HUES64 (cell line): ENCODE results near the gene ZCCHC3. TPM values are rescaled to one million over a fixed set of nuclear protein-coding genes. Genes with fewer than 3 reads are reported as not detected.
"Not testable (repeated sequence)": the region's sequence is repeated elsewhere in the genome, so short reads cannot be mapped to it uniquely, and the experiment has no call there.

Experiments used
- H3K27ac ChIP-seq: 2 replicates; pipeline ENCODE4 v1.7.0; 2013; ENCODE audit warnings: low read depth, low read length, inconsistent platforms
- H3K27me3 ChIP-seq: 2 replicates; pipeline ENCODE4 v1.6.1; 2013; ENCODE audit warnings: mild to moderate bottlenecking, low read length; ENCODE audit not compliant: insufficient read depth
- H3K36me3 ChIP-seq: 2 replicates; pipeline ENCODE4 v1.6.1; 2013; ENCODE audit warnings: mild to moderate bottlenecking, low read length; ENCODE audit not compliant: insufficient read depth
- H3K4me1 ChIP-seq: 2 replicates; pipeline ENCODE4 v1.6.1; 2013; ENCODE audit warnings: mild to moderate bottlenecking, low read length, moderate library complexity; ENCODE audit not compliant: insufficient read depth
- H3K4me3 ChIP-seq: 2 replicates; pipeline ENCODE4 v1.5.1; 2013; ENCODE audit warnings: mild to moderate bottlenecking, low read length, moderate library complexity
- H3K9ac ChIP-seq: 2 replicates; pipeline ENCODE4 v1.6.1; 2013; ENCODE audit warnings: mild to moderate bottlenecking, low read depth, low read length
- H3K9me3 ChIP-seq: 2 replicates; pipeline ENCODE4 v1.6.1; 2013; ENCODE audit warnings: low read depth, low read length; ENCODE audit not compliant: insufficient read depth
- WGBS: fragments of 150-250, 120-280 bp; methylation state at CpG from one replicate; pipeline ENCODE4 v1.1.7; 2013; ENCODE audit warnings: missing lambda C conversion rate; 5-methylcytosine and 5-hydroxymethylcytosine counted together
- polyA plus RNA-seq, 2 experiments: library from polyadenylated mRNA; stranded (reverse); fragments of 50-300 nt; gene quantifications; one replicate each; pipeline ENCODE4 v1.2.3, GENCODE V29; 2013

The ZCCHC3 gene, protein sequence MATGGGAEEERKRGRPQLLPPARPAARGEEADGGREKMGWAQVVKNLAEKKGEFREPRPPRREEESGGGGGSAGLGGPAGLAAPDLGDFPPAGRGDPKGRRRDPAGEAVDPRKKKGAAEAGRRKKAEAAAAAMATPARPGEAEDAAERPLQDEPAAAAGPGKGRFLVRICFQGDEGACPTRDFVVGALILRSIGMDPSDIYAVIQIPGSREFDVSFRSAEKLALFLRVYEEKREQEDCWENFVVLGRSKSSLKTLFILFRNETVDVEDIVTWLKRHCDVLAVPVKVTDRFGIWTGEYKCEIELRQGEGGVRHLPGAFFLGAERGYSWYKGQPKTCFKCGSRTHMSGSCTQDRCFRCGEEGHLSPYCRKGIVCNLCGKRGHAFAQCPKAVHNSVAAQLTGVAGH
- polyA plus RNA-seq (2013, experiment 1 of 2), result 37.7 TPM
- 40.1 TPM for polyA plus RNA-seq (2013, experiment 2 of 2)

DNA sequence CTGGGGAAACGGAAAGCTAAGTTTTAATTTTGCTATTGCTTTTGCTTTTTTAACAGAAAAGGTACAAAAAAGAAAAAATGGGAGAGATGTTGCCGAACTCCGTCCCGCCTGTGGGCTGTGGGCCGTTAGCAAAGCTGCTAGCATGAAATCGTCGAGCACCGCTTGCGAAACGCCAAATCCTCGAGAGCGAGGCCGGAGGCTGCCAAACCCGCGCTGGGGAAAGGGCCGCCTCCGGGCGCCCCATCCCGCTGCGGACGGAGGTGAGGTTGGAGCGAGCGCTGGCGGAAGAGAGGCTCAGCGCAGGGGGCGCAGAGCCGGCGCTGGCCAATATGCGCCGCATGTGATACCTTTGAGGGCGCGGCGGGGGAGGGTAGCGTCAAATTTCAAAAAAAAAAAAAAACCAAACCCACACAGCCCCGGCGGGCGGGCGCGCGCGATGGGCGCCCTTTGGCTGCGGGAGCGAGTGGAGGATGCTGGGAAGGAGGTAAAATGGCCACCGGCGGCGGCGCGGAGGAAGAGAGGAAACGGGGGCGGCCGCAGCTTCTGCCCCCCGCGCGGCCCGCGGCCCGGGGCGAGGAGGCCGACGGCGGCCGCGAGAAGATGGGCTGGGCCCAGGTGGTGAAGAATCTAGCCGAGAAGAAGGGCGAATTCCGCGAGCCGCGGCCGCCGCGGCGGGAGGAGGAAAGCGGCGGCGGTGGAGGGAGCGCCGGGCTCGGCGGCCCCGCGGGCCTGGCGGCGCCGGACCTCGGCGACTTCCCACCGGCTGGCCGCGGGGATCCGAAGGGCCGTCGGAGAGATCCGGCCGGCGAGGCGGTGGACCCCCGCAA, at the start of gene ZCCHC3:
Gene ZCCHC3, plus strand, starts transcription at position 473 of the 827 bp plus-strand sequence. Its CDS starts 17 bp downstream, at position 490.
- Histone ChIP-seq H3K9me3 (no peaks in the 10 kb centered on the region), H3K27me3 (peaks cover 24% of the 10 kb centered on the region), H3K9ac (peak within 1 kb of the TSS; percentile 93), H3K36me3 (no peaks in the 10 kb centered on the region), H3K27ac (peak within 1 kb of the TSS; percentile 87), H3K4me3 (peak within 1 kb of the TSS; percentile 98), H3K4me1 (peaks cover 29% of the 10 kb centered on the region)
- WGBS, result under 1% methylated on average over 96 of the region's 99 CpGs

DNA sequence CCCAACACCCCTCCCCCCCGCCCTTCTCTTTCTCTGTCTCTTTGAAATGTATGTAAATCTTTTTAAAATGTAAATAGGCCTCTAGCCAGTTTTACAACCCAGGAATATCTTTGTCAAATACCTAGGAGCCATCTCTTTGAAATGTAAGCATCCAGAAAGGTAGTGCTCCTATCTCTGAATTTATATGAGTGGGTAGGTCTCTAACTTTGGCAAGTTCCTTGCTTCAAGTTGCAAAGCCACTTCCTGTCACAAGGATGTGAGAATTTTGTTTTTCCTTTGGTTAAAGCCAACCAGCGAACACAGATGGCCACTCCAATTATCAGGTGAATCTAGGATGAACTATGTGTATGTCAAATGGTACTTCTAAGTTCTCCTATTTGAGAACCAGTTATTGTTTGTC, 46.0 kb upstream of the ZCCHC3 start:
- 0% methylated on average over 1 of the region's 2 CpGs for WGBS
- Histone ChIP-seq H3K4me3 (no peak overlapping the region), H3K27me3 (peaks cover 96% of the 10 kb centered on the region)

DNA sequence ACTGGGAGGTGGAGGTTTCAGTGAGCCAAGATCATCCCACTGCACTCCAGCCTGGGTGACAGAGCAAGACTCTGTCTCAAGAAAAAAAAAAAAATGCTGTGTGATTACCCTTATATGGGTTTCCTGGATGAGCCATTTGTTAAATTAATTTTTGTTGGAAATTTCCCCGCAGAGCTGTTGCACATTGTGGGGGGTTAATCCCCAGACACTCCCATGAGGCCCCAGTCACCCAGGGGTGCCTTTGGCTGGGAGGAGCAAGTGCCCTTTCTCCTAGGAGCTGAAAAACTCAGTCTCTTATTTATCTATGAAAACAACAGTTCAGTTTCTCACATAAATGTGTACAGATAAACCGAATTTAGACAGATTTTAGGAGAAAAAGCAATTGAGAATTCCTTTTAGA, 44.6 kb upstream of the ZCCHC3 start:
- peaks cover 96% of the 10 kb centered on the region for H3K27me3 ChIP-seq
- H3K9me3 ChIP-seq, result peaks cover 5% of the 10 kb centered on the region; the same call in 1 of the 2 replicates
- H3K4me1 ChIP-seq, result peaks cover 9% of the 10 kb centered on the region
- no peak overlapping the region for H3K9ac ChIP-seq
- 68% methylated on average over 2 of the region's 2 CpGs for WGBS
- H3K4me3 ChIP-seq, result no peak overlapping the region
- H3K36me3 ChIP-seq, result no peaks in the 10 kb centered on the region
- H3K27ac ChIP-seq, result no peak overlapping the region

More for the DNA sequence above, 46.0 kb upstream of the ZCCHC3 start:
- Histone ChIP-seq H3K36me3 (no peaks in the 10 kb centered on the region), H3K4me1 (peaks cover 9% of the 10 kb centered on the region), H3K9me3 (peaks cover 5% of the 10 kb centered on the region; the same call in 1 of the 2 replicates), H3K27ac (no peak overlapping the region), H3K9ac (no peak overlapping the region)

DNA sequence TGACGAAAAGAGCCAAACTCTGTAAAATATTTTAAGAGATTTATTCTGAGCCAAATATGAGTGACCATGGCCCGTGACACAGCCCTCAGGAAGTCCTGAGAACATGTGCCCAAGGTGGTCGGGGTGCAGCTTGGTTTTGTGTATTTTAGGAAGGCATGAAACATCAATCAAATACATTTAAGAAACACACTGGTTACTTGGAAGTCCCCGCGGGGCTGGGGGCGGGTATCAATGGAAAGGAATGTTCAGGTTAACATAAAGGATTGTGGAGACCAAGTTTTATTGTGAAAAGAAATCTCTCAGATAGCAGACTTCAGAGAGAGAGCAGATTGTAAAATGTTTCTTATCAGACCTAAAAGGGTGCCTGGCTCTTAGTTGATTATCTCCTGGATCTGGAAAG, 43.9 kb upstream of the ZCCHC3 start:
- H3K9me3 ChIP-seq, H3K4me3 ChIP-seq, H3K4me1 ChIP-seq, H3K9ac ChIP-seq, H3K27ac ChIP-seq, H3K36me3 ChIP-seq: not testable (repeated sequence)
- WGBS, result 66% methylated on average over 6 of the region's 6 CpGs
- H3K27me3 ChIP-seq, result peaks cover 96% of the 10 kb centered on the region

DNA sequence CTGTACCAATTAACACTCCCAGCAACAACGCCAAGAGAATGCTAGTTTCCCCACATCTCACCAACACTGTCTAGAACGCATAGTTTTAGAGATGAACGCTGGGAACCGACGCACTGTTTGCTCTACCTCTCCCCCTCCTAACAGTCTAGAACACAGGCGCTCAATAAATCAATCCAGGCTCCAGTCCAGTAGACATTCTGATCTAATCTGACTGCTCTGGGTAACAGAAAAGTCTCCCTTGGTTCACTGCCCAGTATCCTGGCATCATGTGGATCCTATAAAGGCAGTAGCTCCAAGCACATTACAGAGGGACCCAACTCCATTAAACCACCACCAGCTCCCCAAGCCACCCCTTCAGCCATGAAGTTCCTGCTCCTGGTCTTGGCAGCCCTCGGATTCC, 40.0 kb upstream of the ZCCHC3 start, which contains the start of gene DEFB132:
Gene DEFB132, plus strand, starts transcription at position 306 of the 400 bp plus-strand sequence. Its CDS starts 55 bp downstream, at position 361.
- 93% methylated on average over 7 of the region's 7 CpGs for WGBS
- Histone ChIP-seq H3K9ac (no peak within 1 kb of the TSS), H3K27ac (no peak within 1 kb of the TSS), H3K4me3 (no peak within 1 kb of the TSS), H3K4me1 (no peaks in the 10 kb centered on the region), H3K36me3 (no peaks in the 10 kb centered on the region), H3K27me3 (peaks cover 88% of the 10 kb centered on the region), H3K9me3 (no peaks in the 10 kb centered on the region)

DNA sequence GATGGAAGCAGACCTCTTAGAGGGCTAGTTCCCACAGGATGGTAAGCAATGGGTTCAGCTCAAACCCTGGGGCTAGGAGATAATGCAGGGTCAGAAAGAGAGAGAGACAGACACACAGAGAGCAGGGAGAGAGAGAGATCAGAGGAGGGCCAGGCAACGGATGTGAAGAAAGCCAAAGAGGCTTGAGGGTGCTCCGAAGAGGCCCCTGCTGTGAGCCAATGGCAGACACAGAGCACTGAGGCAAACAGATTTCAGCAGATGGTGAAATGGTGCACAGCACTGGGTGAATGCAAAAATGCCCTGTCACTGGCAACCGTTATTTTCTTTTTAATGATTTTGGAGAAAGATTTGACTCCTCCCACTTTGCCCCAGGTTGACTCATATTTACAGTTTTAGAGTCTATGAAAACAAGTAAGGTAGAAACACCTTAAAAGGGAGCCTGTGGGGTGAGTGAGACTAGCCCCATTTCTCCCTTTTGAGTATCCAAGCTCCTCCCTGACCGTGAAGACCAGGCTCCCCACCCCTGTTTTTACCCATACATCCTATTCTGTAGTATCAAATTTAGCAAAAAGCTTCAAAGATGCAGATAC, 39.0 kb upstream of the ZCCHC3 start:
- Histone ChIP-seq H3K27me3 (peaks cover 88% of the 10 kb centered on the region), H3K36me3 (no peaks in the 10 kb centered on the region), H3K4me3 (no peak overlapping the region), H3K9ac (no peak overlapping the region), H3K4me1 (no peaks in the 10 kb centered on the region), H3K27ac (no peak overlapping the region), H3K9me3 (no peaks in the 10 kb centered on the region)
- WGBS, result 60% methylated on average over 4 of the region's 4 CpGs

DNA sequence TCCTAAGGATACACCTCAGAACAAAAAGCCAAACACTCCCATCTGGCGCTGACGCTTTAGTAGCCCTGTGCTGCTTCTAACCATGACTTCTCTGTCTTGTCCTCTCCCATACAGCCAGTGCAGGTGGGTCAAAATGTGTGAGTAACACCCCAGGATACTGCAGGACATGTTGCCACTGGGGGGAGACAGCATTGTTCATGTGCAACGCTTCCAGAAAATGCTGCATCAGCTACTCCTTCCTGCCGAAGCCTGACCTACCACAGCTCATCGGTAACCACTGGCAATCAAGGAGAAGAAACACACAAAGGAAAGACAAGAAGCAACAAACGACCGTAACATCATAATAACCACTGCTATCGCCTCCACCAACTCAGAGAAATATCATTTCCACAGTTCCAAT, 38.4 kb upstream of the ZCCHC3 start:
- Histone ChIP-seq H3K36me3 (no peaks in the 10 kb centered on the region), H3K27ac (no peak overlapping the region), H3K27me3 (peaks cover 89% of the 10 kb centered on the region), H3K4me1 (no peaks in the 10 kb centered on the region), H3K9ac (no peak overlapping the region), H3K9me3 (no peaks in the 10 kb centered on the region), H3K4me3 (no peak overlapping the region)
- 77% methylated on average over 8 of the region's 8 CpGs for WGBS

DNA sequence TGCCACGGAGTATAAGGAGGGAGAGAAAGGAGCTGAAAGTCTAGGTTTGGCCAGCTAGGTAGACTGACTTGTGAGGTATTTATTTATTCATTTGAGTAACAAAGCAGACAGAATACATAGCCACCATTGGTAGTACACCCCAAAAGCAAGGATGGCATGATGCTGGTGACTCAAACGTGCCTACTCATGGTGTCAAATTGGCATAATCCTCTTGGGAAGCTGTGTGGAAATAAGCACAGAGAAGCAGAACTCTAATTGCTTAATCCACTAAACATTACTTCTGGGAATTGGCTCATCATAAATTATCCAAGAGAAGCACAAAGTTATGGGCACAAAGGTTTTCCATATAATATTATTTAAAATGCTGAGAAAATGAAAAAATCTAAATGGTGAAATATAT, 37.4 kb upstream of the ZCCHC3 start:
- Histone ChIP-seq H3K27me3 (peaks cover 88% of the 10 kb centered on the region), H3K27ac (no peak overlapping the region), H3K9ac (no peak overlapping the region), H3K36me3 (no peaks in the 10 kb centered on the region), H3K9me3 (no peaks in the 10 kb centered on the region), H3K4me3 (no peak overlapping the region), H3K4me1 (no peaks in the 10 kb centered on the region)
- WGBS, result 86% methylated on average over 2 of the region's 2 CpGs

DNA sequence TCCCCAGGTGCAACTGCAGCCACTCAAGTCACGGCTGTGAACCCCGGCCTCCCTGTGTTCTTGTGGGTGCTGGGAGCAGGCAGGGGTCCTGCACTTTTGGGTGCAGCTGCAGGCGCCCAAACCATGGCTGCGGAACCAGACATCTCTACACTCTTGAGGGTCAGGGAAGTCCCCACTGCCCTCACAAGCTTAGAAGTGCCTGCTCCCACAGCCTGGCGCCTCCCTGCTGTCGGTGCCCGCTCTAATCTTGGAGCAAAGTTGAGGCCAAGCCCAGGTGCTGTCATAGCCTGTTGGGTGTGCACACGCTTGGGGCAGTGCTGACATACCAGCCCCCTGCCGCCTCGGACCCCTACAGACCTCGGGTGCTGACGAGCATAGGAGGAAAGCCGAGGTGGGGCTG, 33.7 kb upstream of the ZCCHC3 start:
- Histone ChIP-seq H3K27me3 (peaks cover 76% of the 10 kb centered on the region), H3K27ac (no peak overlapping the region), H3K4me3 (no peak overlapping the region), H3K36me3 (no peaks in the 10 kb centered on the region), H3K9ac (no peak overlapping the region), H3K9me3 (no peaks in the 10 kb centered on the region), H3K4me1 (no peaks in the 10 kb centered on the region)
- WGBS, result 94% methylated on average over 13 of the region's 13 CpGs

DNA sequence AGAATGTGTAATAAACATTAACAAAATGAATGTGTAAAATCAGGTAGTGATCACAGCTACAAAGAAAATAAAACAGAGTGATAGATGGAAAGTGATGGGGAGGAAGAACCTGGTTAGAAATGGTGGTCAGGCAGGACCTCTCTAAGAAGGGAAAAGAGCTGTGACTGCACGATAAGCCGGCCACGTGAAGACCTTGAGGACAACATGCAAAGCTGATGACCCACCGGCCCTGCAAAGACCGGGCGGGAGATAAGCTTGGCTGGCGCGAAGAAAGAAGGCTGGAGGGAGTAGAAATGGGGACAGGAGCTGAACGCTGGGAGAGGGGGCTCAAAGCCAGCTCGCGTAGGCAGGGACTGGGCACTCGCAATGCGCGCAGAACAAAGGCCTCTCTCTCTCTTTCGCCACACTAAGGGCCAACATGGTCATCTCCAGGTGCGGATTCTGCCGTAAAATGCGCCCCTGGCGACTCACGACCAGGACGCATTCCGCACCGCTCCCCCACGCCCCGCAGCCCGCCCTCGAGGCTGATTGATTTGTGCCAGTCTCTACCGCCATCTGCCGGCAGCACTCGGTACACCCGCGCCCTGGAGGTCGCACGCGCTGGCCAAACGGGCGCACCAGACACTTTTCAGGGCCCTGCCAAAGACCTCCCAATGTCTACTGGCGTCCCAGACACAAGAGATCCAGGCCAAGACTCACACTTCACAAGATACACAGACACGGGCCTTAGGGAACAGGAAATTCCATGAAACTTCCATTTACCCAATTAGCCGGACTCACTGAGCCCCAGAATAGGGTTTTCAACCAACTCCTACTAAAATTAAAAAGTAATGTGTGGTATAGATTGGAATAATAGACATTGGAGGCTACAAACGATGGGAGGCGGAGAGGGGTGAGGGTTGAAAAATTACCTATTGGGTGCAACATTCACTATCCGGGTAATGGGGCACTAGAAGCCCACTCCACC, 30.5 kb upstream of the ZCCHC3 start:
- WGBS, result 14% methylated on average over 41 of the region's 43 CpGs
- Histone ChIP-seq H3K9ac (peak overlapping the region; percentile 78), H3K4me1 (no peaks in the 10 kb centered on the region), H3K4me3 (peak overlapping the region; percentile 46), H3K36me3 (no peaks in the 10 kb centered on the region), H3K27ac (no peak overlapping the region), H3K27me3 (peaks cover 53% of the 10 kb centered on the region), H3K9me3 (no peaks in the 10 kb centered on the region)
